Neuronal stem cell (in vitro differentiated cells): ENCODE results near the gene POLR1E.

Experiments used
- DNase-seq: peaks from one replicate; pipeline ENCODE4 v3.0.0-alpha.2; 2013; ENCODE audit warnings: low spot score
- H2AFZ ChIP-seq: one replicate; pipeline ENCODE4 v1.6.1; 2013; ENCODE audit warnings: mild to moderate bottlenecking, low read length, inconsistent platforms
- H2AK5ac ChIP-seq: 2 replicates; pipeline ENCODE4 v1.6.1; 2013; ENCODE audit warnings: low read depth, mild to moderate bottlenecking, inconsistent platforms, low read length, moderate library complexity, mixed read lengths
- H2BK120ac ChIP-seq: 2 replicates; pipeline ENCODE4 v1.6.1; 2013; ENCODE audit warnings: low read depth, mild to moderate bottlenecking, inconsistent platforms, low read length, moderate library complexity, mixed read lengths
- H2BK12ac ChIP-seq: one replicate; pipeline ENCODE4 v1.6.1; 2013; ENCODE audit warnings: low read length, inconsistent platforms
- H2BK15ac ChIP-seq: 2 replicates; pipeline ENCODE4 v1.6.1; 2013; ENCODE audit warnings: mild to moderate bottlenecking, low read length, inconsistent platforms, mixed read lengths
- H2BK5ac ChIP-seq: one replicate; pipeline ENCODE4 v1.6.1; 2013; ENCODE audit warnings: inconsistent platforms, mild to moderate bottlenecking, low read length, moderate library complexity
- H3K14ac ChIP-seq: one replicate; pipeline ENCODE4 v1.6.1; 2013; ENCODE audit warnings: low read length, inconsistent platforms
- H3K18ac ChIP-seq: 2 replicates; pipeline ENCODE4 v1.6.1; 2013; ENCODE audit warnings: low read length, inconsistent platforms
- H3K23ac ChIP-seq: 2 replicates; pipeline ENCODE4 v1.6.1; 2013; ENCODE audit warnings: low read depth, mild to moderate bottlenecking, mixed read lengths, low read length, inconsistent platforms; ENCODE audit not compliant: poor library complexity
- H3K27ac ChIP-seq: replicated peaks from 3 replicates; pipeline ENCODE4 v1.5.1; 2013; ENCODE audit warnings: low read length, inconsistent platforms
- H3K27me3 ChIP-seq, 3 experiments: 2 replicates each; pipeline ENCODE4 v1.6.1; 2013; ENCODE audit warnings: low read length in 3 of 3, mild to moderate bottlenecking in 2 of 3, inconsistent platforms in 1 of 3, low read depth in 1 of 3, mixed read lengths in 1 of 3, moderate library complexity in 1 of 3; ENCODE audit not compliant: control insufficient read depth in 3 of 3, insufficient read depth in 3 of 3
- H3K36me3 ChIP-seq, 2 donors: replicated peaks in 1 of 2; 2 replicates each; pipeline ENCODE4 v1.6.1; 2013; ENCODE audit warnings: low read length in 2 of 2; ENCODE audit not compliant: control insufficient read depth in 2 of 2, insufficient read depth in 2 of 2
- H3K4ac ChIP-seq: 2 replicates; pipeline ENCODE4 v1.6.1; 2013; ENCODE audit warnings: inconsistent platforms, mild to moderate bottlenecking, low read length, moderate library complexity
- H3K4me1 ChIP-seq, 2 donors: 1 replicate in 1 of 2; 2 replicates in 1 of 2; pipeline ENCODE4 v1.6.1; 2013; ENCODE audit warnings: low read length in 2 of 2, low read depth in 1 of 2; ENCODE audit not compliant: control insufficient read depth in 2 of 2, insufficient read depth in 1 of 2
- H3K4me2 ChIP-seq: one replicate; pipeline ENCODE4 v1.6.1; 2013; ENCODE audit warnings: mild to moderate bottlenecking, low read length, inconsistent platforms; ENCODE audit not compliant: insufficient read depth, poor library complexity, severe bottlenecking
- H3K4me3 ChIP-seq, 2 donors: 2 replicates each; pipeline ENCODE4 v1.5.1; 2013; ENCODE audit warnings: low read length in 2 of 2, mild to moderate bottlenecking in 2 of 2, inconsistent platforms in 1 of 2, moderate library complexity in 1 of 2
- H3K79me1 ChIP-seq: one replicate; pipeline ENCODE4 v1.6.1; 2013; ENCODE audit warnings: low read depth, mild to moderate bottlenecking, inconsistent platforms, low read length, moderate library complexity
- H3K9ac ChIP-seq: one replicate; pipeline ENCODE4 v1.6.1; 2013; ENCODE audit warnings: mild to moderate bottlenecking, low read depth, low read length, inconsistent platforms; ENCODE audit not compliant: poor library complexity
- H3K9me3 ChIP-seq, 2 donors: replicated peaks in 1 of 2; 2 replicates each; pipeline versions ENCODE3 to v1.6.1; 2013; ENCODE audit warnings: low read length in 2 of 2, mild to moderate bottlenecking in 2 of 2, inconsistent platforms in 1 of 2, low read depth in 1 of 2, mixed read lengths in 1 of 2, moderate library complexity in 1 of 2; ENCODE audit not compliant: control insufficient read depth in 2 of 2, insufficient read depth in 1 of 2
- H4K8ac ChIP-seq: one replicate; pipeline ENCODE4 v1.6.1; 2013; ENCODE audit warnings: low read depth, mild to moderate bottlenecking, inconsistent platforms, low read length, moderate library complexity
- H4K91ac ChIP-seq: one replicate; pipeline ENCODE4 v1.6.1; 2013; ENCODE audit warnings: low read length, low read depth, mild to moderate bottlenecking, inconsistent platforms; ENCODE audit not compliant: poor library complexity
- WGBS, 2 donors: extraction: QIAGEN DNeasy Blood & Tissue Kit; methylation state at CpG; one replicate each; pipeline ENCODE4 v1.1.7; 2013; ENCODE audit warnings: missing lambda C conversion rate in 2 of 2, mixed read lengths in 1 of 2; ENCODE audit not compliant: insufficient read length in 2 of 2, insufficient replicate concordance in 1 of 2; ENCODE audit errors: extremely low coverage in 2 of 2; 5-methylcytosine and 5-hydroxymethylcytosine counted together

The POLR1E gene

DNA sequence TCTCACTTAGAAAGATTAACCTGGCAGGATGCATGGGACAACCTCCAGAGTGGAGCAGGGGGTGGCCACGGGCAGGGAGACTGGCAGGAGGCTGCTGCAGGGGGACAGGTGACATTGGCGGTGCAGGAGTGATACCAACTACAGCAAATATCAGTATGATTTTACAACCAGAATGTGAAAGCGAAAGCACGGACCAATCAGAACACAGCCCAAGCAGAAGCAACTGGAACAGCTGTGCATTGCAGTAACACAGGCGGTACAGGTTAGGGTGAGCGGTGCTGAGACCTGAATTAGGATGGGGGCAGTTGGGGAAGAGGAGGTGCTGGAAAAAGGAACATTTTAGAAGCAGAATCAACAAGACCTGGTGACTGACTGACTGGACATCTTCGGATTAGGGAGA is 29.3 kb downstream of the POLR1E start:
- no peak overlapping the region for H3K23ac ChIP-seq
- H3K79me1 ChIP-seq: no peaks in the 10 kb centered on the region
- no peak overlapping the region for H2BK12ac ChIP-seq
- H4K8ac ChIP-seq: no peak overlapping the region
- no peak for DNase-seq
- no peak overlapping the region for H2AK5ac ChIP-seq
- H3K27ac ChIP-seq: no peak overlapping the region
- no peak overlapping the region for H2BK5ac ChIP-seq
- peaks cover 18 to 61% of the 10 kb centered on the region in 2 donors for H3K36me3 ChIP-seq
- no peak overlapping the region for H3K9ac ChIP-seq
- H3K9me3 ChIP-seq: peaks cover 0 to 2% of the 10 kb centered on the region in 2 donors
- H3K18ac ChIP-seq: no peak overlapping the region
- no peak overlapping the region for H2BK120ac ChIP-seq
- H3K4me2 ChIP-seq: no peak overlapping the region
- no peak overlapping the region for H2AFZ ChIP-seq
- H3K4me3 ChIP-seq: no peak overlapping the region
- H2BK15ac ChIP-seq: no peak overlapping the region
- H4K91ac ChIP-seq: no peak overlapping the region
- no peak overlapping the region for H3K14ac ChIP-seq
- peaks cover 0 to 3% of the 10 kb centered on the region in 2 donors for H3K4me1 ChIP-seq
- no peak overlapping the region for H3K4ac ChIP-seq
- H3K27me3 ChIP-seq: peaks cover 0 to 2% (median 0%) of the 10 kb centered on the region in 3 experiments
- WGBS, 2 donors: no CpG with 5 or more reads among the region's 7 CpGs

DNA sequence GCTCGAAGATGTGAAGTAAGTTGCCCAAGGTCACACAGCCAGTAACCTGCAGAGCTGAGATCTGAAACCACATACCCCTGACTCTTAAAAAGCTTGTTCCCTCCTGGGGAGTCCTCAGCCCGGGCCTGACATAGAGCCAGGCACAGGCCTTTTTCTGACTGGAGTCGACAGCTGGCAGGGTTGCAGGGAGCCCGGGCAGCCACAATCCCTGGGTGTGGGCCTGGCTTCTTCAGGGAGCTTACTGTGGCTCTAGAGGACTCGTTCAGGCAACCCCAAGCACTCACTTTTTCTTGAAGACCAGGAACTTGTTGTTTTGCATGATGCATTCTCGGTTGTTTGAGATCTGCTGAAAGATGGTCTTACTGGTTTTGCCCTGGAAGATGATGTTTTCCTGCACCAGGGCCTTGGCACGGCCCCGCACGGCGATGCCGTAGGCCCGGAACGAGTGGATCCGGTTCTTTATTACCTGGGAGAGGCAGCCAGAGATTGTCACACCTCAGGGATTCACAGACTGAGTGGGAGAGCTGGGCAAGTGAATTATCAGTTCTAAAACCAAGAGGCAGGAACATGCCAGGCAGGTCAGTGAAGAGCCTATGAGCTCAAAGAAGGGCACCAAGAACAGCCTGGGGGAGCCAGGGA is 30.0 kb downstream of the POLR1E start:
- no peak overlapping the region for H3K4me3 ChIP-seq
- no peak overlapping the region for H3K18ac ChIP-seq
- peaks cover 0 to 2% of the 10 kb centered on the region in 2 donors for H3K9me3 ChIP-seq
- no peak overlapping the region for H4K91ac ChIP-seq
- no peak overlapping the region for H3K4me2 ChIP-seq
- H3K4ac ChIP-seq: no peak overlapping the region
- H4K8ac ChIP-seq: no peak overlapping the region
- peaks cover 0 to 3% of the 10 kb centered on the region in 2 donors for H3K4me1 ChIP-seq
- H3K27ac ChIP-seq: no peak overlapping the region
- no peak overlapping the region for H2BK5ac ChIP-seq
- no peak overlapping the region for H2AFZ ChIP-seq
- H3K9ac ChIP-seq: no peak overlapping the region
- H3K36me3 ChIP-seq: peaks cover 18 to 67% of the 10 kb centered on the region in 2 donors
- no peak overlapping the region for H2BK15ac ChIP-seq
- WGBS, 2 donors: no CpG with 5 or more reads among the region's 14 CpGs
- H2BK12ac ChIP-seq: no peak overlapping the region
- DNase-seq: no peak
- H2AK5ac ChIP-seq: no peak overlapping the region
- no peaks in the 10 kb centered on the region for H3K79me1 ChIP-seq
- H2BK120ac ChIP-seq: no peak overlapping the region
- H3K23ac ChIP-seq: no peak overlapping the region
- H3K14ac ChIP-seq: no peak overlapping the region
- H3K27me3 ChIP-seq: peaks cover 0 to 2% (median 0%) of the 10 kb centered on the region in 3 experiments

DNA sequence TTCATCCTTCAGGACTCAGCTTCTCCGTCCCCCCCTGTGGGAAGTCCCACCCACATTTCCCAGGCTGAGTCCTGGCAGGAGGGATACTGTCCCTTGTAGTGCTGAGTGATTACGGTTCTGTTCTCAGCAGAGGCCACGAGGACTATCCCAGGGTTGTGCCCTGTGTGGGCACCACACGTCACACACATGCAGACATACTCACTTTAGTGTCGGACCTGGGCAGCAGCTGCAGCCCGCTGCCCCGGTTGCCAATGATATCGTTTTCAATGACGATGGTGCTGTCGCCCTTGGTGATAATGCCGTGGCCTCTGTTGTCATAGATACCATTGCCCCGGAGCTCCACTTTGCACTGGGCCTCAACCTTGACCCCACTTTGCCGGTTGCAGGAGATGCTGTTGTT is 32.2 kb downstream of the POLR1E start:
- peak overlapping the region; percentile 9 for H3K14ac ChIP-seq
- H3K4me2 ChIP-seq: no peak overlapping the region
- DNase-seq: no peak
- H3K36me3 ChIP-seq: peaks cover 22 to 71% of the 10 kb centered on the region in 2 donors
- no CpG with 5 or more reads among the region's 13 CpGs for WGBS, 2 donors
- no peak overlapping the region for H2AFZ ChIP-seq
- H3K23ac ChIP-seq: peak overlapping the region; percentile 37
- no peak overlapping the region for H3K4ac ChIP-seq
- no peak overlapping the region for H4K91ac ChIP-seq
- no peaks in the 10 kb centered on the region for H3K4me1 ChIP-seq
- H3K27me3 ChIP-seq: no peaks in the 10 kb centered on the region
- no peak overlapping the region for H2AK5ac ChIP-seq
- no peak overlapping the region for H2BK12ac ChIP-seq
- no peak overlapping the region for H3K18ac ChIP-seq
- H3K9me3 ChIP-seq: peaks cover 0 to 2% of the 10 kb centered on the region in 2 donors
- H4K8ac ChIP-seq: no peak overlapping the region
- H2BK120ac ChIP-seq: no peak overlapping the region
- no peaks in the 10 kb centered on the region for H3K79me1 ChIP-seq
- H3K4me3 ChIP-seq: no peak overlapping the region
- no peak overlapping the region for H3K9ac ChIP-seq
- H2BK5ac ChIP-seq: no peak overlapping the region
- H3K27ac ChIP-seq: no peak overlapping the region
- H2BK15ac ChIP-seq: no peak overlapping the region

DNA sequence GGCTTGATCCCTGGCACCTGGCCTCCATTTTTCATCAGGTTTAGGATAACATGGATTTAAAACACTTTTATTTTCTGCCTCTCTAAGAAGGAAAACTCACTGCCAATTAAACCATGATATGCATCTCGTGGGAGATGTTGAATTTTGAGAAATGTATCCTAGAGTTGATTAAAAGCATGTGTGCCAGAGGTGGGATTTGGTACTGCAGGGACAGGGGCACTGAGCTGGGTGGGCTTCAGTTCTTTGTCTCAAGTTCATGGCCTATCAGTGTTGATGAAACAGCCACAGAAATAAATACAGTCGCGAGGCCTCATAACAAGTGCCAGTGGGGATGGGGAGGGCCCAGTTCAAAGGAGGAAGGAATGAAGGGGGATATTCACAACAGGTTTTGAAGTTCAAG is 34.9 kb downstream of the POLR1E start:
- no peak overlapping the region for H2AFZ ChIP-seq
- no peak overlapping the region for H2BK5ac ChIP-seq
- H3K23ac ChIP-seq: no peak overlapping the region
- H3K4me1 ChIP-seq: no peaks in the 10 kb centered on the region
- DNase-seq: no peak
- H3K14ac ChIP-seq: no peak overlapping the region
- H3K79me1 ChIP-seq: no peaks in the 10 kb centered on the region
- H3K9ac ChIP-seq: no peak overlapping the region
- no peak overlapping the region for H2BK15ac ChIP-seq
- WGBS, 2 donors: no CpG with 5 or more reads among the region's 3 CpGs
- no peaks in the 10 kb centered on the region for H3K27me3 ChIP-seq
- H3K4ac ChIP-seq: no peak overlapping the region
- H3K4me3 ChIP-seq: no peak overlapping the region
- no peak overlapping the region for H3K4me2 ChIP-seq
- no peak overlapping the region for H3K27ac ChIP-seq
- no peak overlapping the region for H3K18ac ChIP-seq
- no peak overlapping the region for H2BK12ac ChIP-seq
- H4K91ac ChIP-seq: no peak overlapping the region
- no peak overlapping the region for H2AK5ac ChIP-seq
- no peak overlapping the region for H2BK120ac ChIP-seq
- H3K9me3 ChIP-seq: peaks cover 0 to 2% of the 10 kb centered on the region in 2 donors
- H4K8ac ChIP-seq: no peak overlapping the region
- peaks cover 35 to 84% of the 10 kb centered on the region in 2 donors for H3K36me3 ChIP-seq
